B cell (primary cell): Measurements from ENCODE around the gene RASA3.

ENCODE experiments used
- CTCF ChIP-seq: fragments of 200-600 bp; IDR thresholded peaks from one replicate; pipeline ENCODE4 v1.8.0; 2022; ENCODE audit warnings: antibody characterized with exemption, mild to moderate bottlenecking
- EZH2 ChIP-seq: IDR thresholded peaks from 2 replicates; pipeline ENCODE4 v1.6.1; 2012; ENCODE audit warnings: borderline replicate concordance, low read depth, mild to moderate bottlenecking, moderate library complexity, low read length; ENCODE audit not compliant: insufficient read depth, poor library complexity, severe bottlenecking

- TF ChIP-seq CTCF (no peak), EZH2 (no peak)
These were observed 60.4 kb downstream of the RASA3 start for GRCh38 chr13:114071991-114072390.
